Endothelial cell (in vitro differentiated cells): Measurements from ENCODE around the gene TIMM8A. TPM values are rescaled to one million over a fixed set of nuclear protein-coding genes. Genes with fewer than 3 reads are reported as not detected.
A peak's percentile ranks its signal among the peaks of the same experiment; 100 is the strongest.
"Not testable (repeated sequence)": the region's sequence is repeated elsewhere in the genome, so short reads cannot be mapped to it uniquely, and the experiment has no call there.

ENCODE experiments used
- DNase-seq: peaks from one replicate; pipeline ENCODE4 v3.0.0; 2021; ENCODE audit warnings: low spot score
- H3K27ac Mint-ChIP-seq: one replicate; pipeline ENCODE4 v1.8.0; 2021; ENCODE audit warnings: mixed read lengths, inconsistent platforms; ENCODE audit not compliant: unreplicated experiment
- H3K27me3 Mint-ChIP-seq: one replicate; pipeline ENCODE4 v1.8.0; 2021; ENCODE audit warnings: mild to moderate bottlenecking, moderate library complexity, mixed read lengths, inconsistent platforms; ENCODE audit not compliant: unreplicated experiment
- H3K36me3 Mint-ChIP-seq: one replicate; pipeline ENCODE4 v1.8.0; 2021; ENCODE audit warnings: mild to moderate bottlenecking, low read depth, mixed read lengths, inconsistent platforms; ENCODE audit not compliant: unreplicated experiment
- H3K4me1 Mint-ChIP-seq: one replicate; pipeline ENCODE4 v1.8.0; 2021; ENCODE audit warnings: mild to moderate bottlenecking, mixed read lengths, inconsistent platforms; ENCODE audit not compliant: unreplicated experiment
- H3K4me3 Mint-ChIP-seq: one replicate; pipeline ENCODE4 v1.8.0; 2021; ENCODE audit warnings: mild to moderate bottlenecking, mixed read lengths, inconsistent platforms; ENCODE audit not compliant: unreplicated experiment
- H3K9me3 Mint-ChIP-seq: one replicate; pipeline ENCODE4 v1.8.0; 2021; ENCODE audit warnings: mixed read lengths, inconsistent platforms; ENCODE audit not compliant: unreplicated experiment
- CTCF ChIP-seq: fragments of 200-600 bp; sonication (generic); IDR thresholded peaks from one replicate; pipeline ENCODE4 v1.5.0; 2021; ENCODE audit warnings: antibody characterized with exemption; ENCODE audit not compliant: unreplicated experiment
- total RNA-seq: library from RNA; stranded (reverse); fragmentation: NEBNext Ultra II Directional; extraction: Animal tissue kit (Norgen Biotek cat#: 25700); gene quantifications from one replicate; pipeline ENCODE4 v1.2.1, GENCODE V29; 2021; ENCODE audit not compliant: unreplicated experiment

The TIMM8A gene
- total RNA-seq, 1 donor from 2014 or later: 12.5 TPM

- Mint-ChIP-seq H3K9me3 (no peaks in the 10 kb centered on the region), H3K27ac (no peak overlapping the region), H3K4me3 (peak overlapping the region; percentile 89), H3K27me3 (no peaks in the 10 kb centered on the region), H3K36me3 (peaks cover 3% of the 10 kb centered on the region), H3K4me1 (peaks cover 7% of the 10 kb centered on the region)
- no peak for TF ChIP-seq CTCF
- no peak for DNase-seq
These were observed 587 bp downstream of the TIMM8A start for GRCh38 chrX:101347859-101348451.

GRCh38 chrX:101337776-101338271 is 10.7 kb downstream of the TIMM8A start:
- TF ChIP-seq CTCF: no peak
- Mint-ChIP-seq H3K36me3 (no peaks in the 10 kb centered on the region), H3K9me3 (no peaks in the 10 kb centered on the region), H3K4me3 (no peak overlapping the region), H3K27me3 (no peaks in the 10 kb centered on the region), H3K4me1 (peaks cover 3% of the 10 kb centered on the region), H3K27ac (no peak overlapping the region)
- no peak for DNase-seq

GRCh38 chrX:101334310-101334709 is 14.2 kb downstream of the TIMM8A start:
- not testable (repeated sequence) for DNase-seq, H3K27me3 Mint-ChIP-seq, H3K4me3 Mint-ChIP-seq, H3K9me3 Mint-ChIP-seq, H3K36me3 Mint-ChIP-seq, H3K27ac Mint-ChIP-seq, H3K4me1 Mint-ChIP-seq

- not testable (repeated sequence) for DNase-seq, H3K9me3 Mint-ChIP-seq, H3K27me3 Mint-ChIP-seq, H3K27ac Mint-ChIP-seq, H3K4me3 Mint-ChIP-seq, H3K36me3 Mint-ChIP-seq, H3K4me1 Mint-ChIP-seq
These were observed 21.9 kb downstream of the TIMM8A start for GRCh38 chrX:101326600-101326999.

GRCh38 chrX:101303790-101304189 is 44.8 kb downstream of the TIMM8A start:
- Mint-ChIP-seq H3K27me3 (no peaks in the 10 kb centered on the region), H3K27ac (no peak overlapping the region), H3K4me3 (no peak overlapping the region), H3K9me3 (no peaks in the 10 kb centered on the region), H3K4me1 (no peaks in the 10 kb centered on the region), H3K36me3 (no peaks in the 10 kb centered on the region)
- DNase-seq: no peak
- TF ChIP-seq CTCF: no peak

Other genes starting within 250 kb of the TIMM8A start
- gene DRP2, start 129.0 kb downstream of the TIMM8A start, total RNA-seq: 1.6 TPM
- 0.31 TPM for gene TAF7L, start 57.4 kb downstream of the TIMM8A start, total RNA-seq
- gene BTK, start 37.4 kb upstream of the TIMM8A start, total RNA-seq: 9.4 TPM
- 225 TPM for gene RPL36A, start 42.3 kb upstream of the TIMM8A start, total RNA-seq
- 37.8 TPM for gene GLA, start 59.2 kb upstream of the TIMM8A start, total RNA-seq
- gene HNRNPH2, start 59.5 kb upstream of the TIMM8A start, total RNA-seq: 53.2 TPM
- gene ARMCX4, start 136.7 kb upstream of the TIMM8A start, total RNA-seq: 17.9 TPM
- 35.2 TPM for gene ARMCX1, start 201.8 kb upstream of the TIMM8A start, total RNA-seq